H9 (cell line): ENCODE results near the gene RIMS1. TPM values are rescaled to one million over a fixed set of nuclear protein-coding genes. Genes with fewer than 3 reads are reported as not detected.
A peak's percentile ranks its signal among the peaks of the same experiment; 100 is the strongest.

Source experiments
- DNase-seq: peaks from one replicate; pipeline ENCODE4 v3.0.0-alpha.2; 2017
- H2AFZ ChIP-seq: one replicate; pipeline ENCODE4 v1.6.1; 2013; ENCODE audit warnings: mild to moderate bottlenecking, low read length, control low read depth, moderate library complexity
- H2AK5ac ChIP-seq: 2 replicates; pipeline ENCODE4 v1.6.1; 2013; ENCODE audit warnings: low read length, control low read depth, mixed read lengths; ENCODE audit not compliant: insufficient read length
- H2BK120ac ChIP-seq: one replicate; pipeline ENCODE4 v1.6.1; 2013; ENCODE audit warnings: low read depth, mild to moderate bottlenecking, low read length, control low read depth, inconsistent platforms; ENCODE audit not compliant: poor library complexity, severe bottlenecking
- H2BK12ac ChIP-seq: 2 replicates; pipeline ENCODE4 v1.6.1; 2013; ENCODE audit warnings: low read length, control low read depth, mixed read lengths, low read depth; ENCODE audit not compliant: insufficient read length
- H2BK15ac ChIP-seq: 2 replicates; pipeline ENCODE4 v1.6.1; 2013; ENCODE audit warnings: low read depth, low read length, control low read depth
- H2BK20ac ChIP-seq: one replicate; pipeline ENCODE4 v1.6.1; 2013; ENCODE audit warnings: low read depth, mild to moderate bottlenecking, low read length, control low read depth, inconsistent platforms; ENCODE audit not compliant: poor library complexity, severe bottlenecking
- H2BK5ac ChIP-seq: 2 replicates; pipeline ENCODE4 v1.6.1; 2013; ENCODE audit warnings: low read length, control low read depth, mixed read lengths; ENCODE audit not compliant: insufficient read length
- H3K14ac ChIP-seq: 2 replicates; pipeline ENCODE4 v1.6.1; 2013; ENCODE audit warnings: low read length, control low read depth; ENCODE audit not compliant: insufficient read depth
- H3K18ac ChIP-seq: 2 replicates; pipeline ENCODE4 v1.6.1; 2013; ENCODE audit warnings: low read depth, mild to moderate bottlenecking, mixed read lengths, low read length, control low read depth; ENCODE audit not compliant: insufficient read length
- H3K23ac ChIP-seq: 2 replicates; pipeline ENCODE4 v1.6.1; 2013; ENCODE audit warnings: low read length, control low read depth, mixed read lengths, low read depth; ENCODE audit not compliant: insufficient read length
- H3K23me2 ChIP-seq: 2 replicates; pipeline ENCODE4 v1.6.1; 2013; ENCODE audit warnings: low read depth, mild to moderate bottlenecking, mixed read lengths, low read length, control low read depth; ENCODE audit not compliant: insufficient read length, poor library complexity, severe bottlenecking
- H3K27ac ChIP-seq: 2 replicates; pipeline ENCODE4 v1.5.1; 2013; ENCODE audit warnings: low read length, control low read depth, mixed read lengths, low read depth; ENCODE audit not compliant: insufficient read length
- H3K27me3 ChIP-seq: 2 replicates; pipeline ENCODE4 v1.6.1; 2013; ENCODE audit warnings: low read length, control low read depth, inconsistent platforms; ENCODE audit not compliant: insufficient read depth
- H3K4ac ChIP-seq: 2 replicates; pipeline ENCODE4 v1.6.1; 2013; ENCODE audit warnings: low read depth, mild to moderate bottlenecking, control low read depth, inconsistent platforms, low read length, moderate library complexity
- H3K4me1 ChIP-seq: 2 replicates; pipeline ENCODE4 v1.6.1; 2013; ENCODE audit warnings: low read length, control low read depth, inconsistent platforms; ENCODE audit not compliant: insufficient read depth
- H3K4me2 ChIP-seq: 2 replicates; pipeline ENCODE4 v1.6.1; 2013; ENCODE audit warnings: low read length, control low read depth, mixed read lengths; ENCODE audit not compliant: insufficient read length, insufficient read depth
- H3K56ac ChIP-seq: 2 replicates; pipeline ENCODE4 v1.6.1; 2013; ENCODE audit warnings: low read depth, mild to moderate bottlenecking, mixed read lengths, low read length, control low read depth; ENCODE audit not compliant: insufficient read length
- H3K79me1 ChIP-seq: 2 replicates; pipeline ENCODE4 v1.6.1; 2013; ENCODE audit warnings: low read depth, mild to moderate bottlenecking, moderate library complexity, low read length, control low read depth, inconsistent platforms; ENCODE audit not compliant: insufficient read depth, poor library complexity, severe bottlenecking
- H3K79me2 ChIP-seq: 2 replicates; pipeline ENCODE4 v1.6.1; 2013; ENCODE audit warnings: low read length, control low read depth, inconsistent platforms; ENCODE audit not compliant: insufficient read depth
- H3K9ac ChIP-seq: 2 replicates; pipeline ENCODE4 v1.6.1; 2013; ENCODE audit warnings: low read length, control low read depth, mixed read lengths; ENCODE audit not compliant: insufficient read length; ENCODE audit errors: extremely low read depth
- H3K9me3 ChIP-seq: one replicate; pipeline ENCODE4 v1.6.1; 2013; ENCODE audit warnings: low read depth, low read length, inconsistent platforms; ENCODE audit not compliant: control insufficient read depth
- H3T11ph ChIP-seq: one replicate; pipeline ENCODE4 v1.6.1; 2013; ENCODE audit warnings: mild to moderate bottlenecking, low read length, control low read depth, inconsistent platforms
- H4K20me1 ChIP-seq: one replicate; pipeline ENCODE4 v1.6.1; 2013; ENCODE audit not compliant: control insufficient read depth, insufficient read length, insufficient read depth
- H4K5ac ChIP-seq: 2 replicates; pipeline ENCODE4 v1.6.1; 2013; ENCODE audit warnings: low read depth, mild to moderate bottlenecking, mixed read lengths, low read length, control low read depth; ENCODE audit not compliant: insufficient read length
- H4K8ac ChIP-seq: replicated peaks from 2 replicates; pipeline ENCODE4 v1.6.1; 2013; ENCODE audit warnings: low read length, control low read depth, mixed read lengths, low read depth; ENCODE audit not compliant: insufficient read length
- H4K91ac ChIP-seq: 2 replicates; pipeline ENCODE4 v1.6.1; 2013; ENCODE audit warnings: low read depth, mild to moderate bottlenecking, moderate library complexity, mixed read lengths, low read length, control low read depth; ENCODE audit not compliant: insufficient read length
- H3K27ac Mint-ChIP-seq, 3 experiments: 2 replicates in 2 of 3; 3 replicates in 1 of 3; pipeline ENCODE4 v1.8.0; 2020 to 2021; ENCODE audit warnings: mixed read lengths in 3 of 3, mild to moderate bottlenecking in 1 of 3, moderate library complexity in 1 of 3
- H3K27me3 Mint-ChIP-seq: 2 replicates; pipeline ENCODE4 v1.8.0; 2021; ENCODE audit warnings: low read depth, mild to moderate bottlenecking, moderate library complexity, mixed read lengths
- H3K36me3 Mint-ChIP-seq, 3 experiments: 2 replicates in 2 of 3; 3 replicates in 1 of 3; pipeline ENCODE4 v1.8.0; 2020 to 2021; ENCODE audit warnings: low read depth in 3 of 3, mixed read lengths in 3 of 3; ENCODE audit not compliant: insufficient read depth in 1 of 3
- H3K4me1 Mint-ChIP-seq, 2 experiments: 2 replicates each; pipeline ENCODE4 v1.8.0; 2020; ENCODE audit warnings: mixed read lengths in 2 of 2
- H3K4me3 Mint-ChIP-seq, 2 experiments: 2 replicates in 1 of 2; 3 replicates in 1 of 2; pipeline ENCODE4 v1.8.0; 2020 to 2021; ENCODE audit warnings: mild to moderate bottlenecking in 2 of 2, mixed read lengths in 2 of 2, moderate library complexity in 1 of 2
- H3K9me3 Mint-ChIP-seq, 2 experiments: 2 replicates in 1 of 2; 3 replicates in 1 of 2; pipeline ENCODE4 v1.8.0; 2020; ENCODE audit warnings: mild to moderate bottlenecking in 2 of 2, mixed read lengths in 2 of 2, moderate library complexity in 1 of 2
- CTCF ChIP-seq: fragments of 200-600 bp; sonication (generic); conservative IDR thresholded peaks from 3 replicates; pipeline ENCODE4 v1.8.0; 2021; ENCODE audit warnings: antibody characterized with exemption, mild to moderate bottlenecking
- WGBS: extraction: QIAGEN DNeasy Blood & Tissue Kit; methylation state at CpG from one replicate; pipeline ENCODE4 v1.1.7; 2013; ENCODE audit warnings: missing lambda C conversion rate, low lambda C conversion rate, mixed read lengths; ENCODE audit not compliant: insufficient read length; ENCODE audit errors: extremely low coverage; 5-methylcytosine and 5-hydroxymethylcytosine counted together
- total RNA-seq: library from RNA; stranded (reverse); gene quantifications from 2 replicates; pipeline ENCODE4 v1.2.1, GENCODE V29; 2021

Gene RIMS1
- total RNA-seq, 1 experiment from 2014 or later: 0.83 TPM

GRCh38 chr6:71913444-71914234 lies 27.3 kb downstream of the RIMS1 start:
- Histone ChIP-seq H3K14ac (no peak overlapping the region; the same call in 1 of the 2 replicates), H4K20me1 (no peaks in the 10 kb centered on the region), H3K79me2 (no peaks in the 10 kb centered on the region), H3K18ac (no peak overlapping the region), H3T11ph (no peak overlapping the region), H3K27ac (no peak overlapping the region), H4K91ac (no peak overlapping the region), H3K4me1 (no peaks in the 10 kb centered on the region), H3K27me3 (no peaks in the 10 kb centered on the region), H2BK12ac (no peak overlapping the region), H4K5ac (no peak overlapping the region), H3K4ac (no peak overlapping the region), H2BK5ac (no peak overlapping the region), H3K23ac (no peak overlapping the region), H3K4me2 (no peak overlapping the region), H3K9me3 (no peaks in the 10 kb centered on the region), H2BK120ac (no peak overlapping the region), H2BK20ac (no peak overlapping the region), H4K8ac (no peak overlapping the region), H2BK15ac (no peak overlapping the region), H3K23me2 (no peaks in the 10 kb centered on the region), H3K56ac (no peak overlapping the region), H2AK5ac (no peak overlapping the region), H3K9ac (no peak overlapping the region), H3K79me1 (no peaks in the 10 kb centered on the region), H2AFZ (no peak overlapping the region)
- WGBS: no CpG with 5 or more reads among the region's 1 CpG
- DNase-seq: no peak
- Mint-ChIP-seq H3K36me3 (no peaks in the 10 kb centered on the region), H3K4me3 (no peak overlapping the region), H3K4me1 (peaks cover 9 to 10% of the 10 kb centered on the region in 2 experiments), H3K27me3 (no peaks in the 10 kb centered on the region), H3K9me3 (no peaks in the 10 kb centered on the region), H3K27ac (peak overlapping the region in 1 of 3 experiments; percentile 66; a peak in 1 of 7 replicates)
- TF ChIP-seq CTCF: no peak
